ENCODE measurements around the gene RAD23A.
"Not testable (repeated sequence)": the region's sequence is repeated elsewhere in the genome, so short reads cannot be mapped to it uniquely, and the experiment has no call there.

RAD23A gene

GRCh38 chr19:12937927-12938778, 7.5 kb upstream of the RAD23A start, which contains the start of gene CALR:
TSS of gene CALR (plus strand) at chr19:12938609. CDS start at chr19:12938680, 71 bp downstream.
- peak; percentile 92 for DNase-seq

GRCh38 chr19:12938779-12939601, 6.7 kb upstream of the RAD23A start:
- no peak for DNase-seq

DNA sequence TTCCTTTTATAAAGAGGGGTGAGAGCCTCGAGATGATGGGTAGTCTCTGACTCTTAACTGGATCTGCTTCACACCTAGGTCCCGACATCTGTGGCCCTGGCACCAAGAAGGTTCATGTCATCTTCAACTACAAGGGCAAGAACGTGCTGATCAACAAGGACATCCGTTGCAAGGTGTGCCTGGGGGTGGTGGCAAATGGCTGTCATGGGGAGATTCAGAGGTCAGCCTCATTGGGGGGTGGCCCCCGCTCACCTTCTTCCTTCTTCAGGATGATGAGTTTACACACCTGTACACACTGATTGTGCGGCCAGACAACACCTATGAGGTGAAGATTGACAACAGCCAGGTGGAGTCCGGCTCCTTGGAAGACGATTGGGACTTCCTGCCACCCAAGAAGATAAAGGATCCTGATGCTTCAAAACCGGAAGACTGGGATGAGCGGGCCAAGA, 5.7 kb upstream of the RAD23A start:
- no peak for DNase-seq

- DNase-seq = no peak
These were observed 4.8 kb upstream of the RAD23A start for GRCh38 chr19:12940897-12941296.

GRCh38 chr19:12943437-12944044, 2.1 kb upstream of the RAD23A start:
- no peak for DNase-seq

DNA sequence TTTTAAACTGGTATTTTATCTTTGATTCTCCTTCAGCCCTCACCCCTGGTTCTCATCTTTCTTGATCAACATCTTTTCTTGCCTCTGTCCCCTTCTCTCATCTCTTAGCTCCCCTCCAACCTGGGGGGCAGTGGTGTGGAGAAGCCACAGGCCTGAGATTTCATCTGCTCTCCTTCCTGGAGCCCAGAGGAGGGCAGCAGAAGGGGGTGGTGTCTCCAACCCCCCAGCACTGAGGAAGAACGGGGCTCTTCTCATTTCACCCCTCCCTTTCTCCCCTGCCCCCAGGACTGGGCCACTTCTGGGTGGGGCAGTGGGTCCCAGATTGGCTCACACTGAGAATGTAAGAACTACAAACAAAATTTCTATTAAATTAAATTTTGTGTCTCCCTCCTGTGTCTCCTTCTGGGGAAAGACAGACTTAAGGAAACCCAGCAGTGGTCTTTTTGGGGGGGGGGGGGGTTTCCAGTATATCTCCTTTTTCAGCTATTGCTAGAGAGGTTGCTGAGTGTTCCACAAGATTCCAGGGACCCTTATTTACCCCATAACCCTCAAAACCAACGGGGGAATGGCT, 1.5 kb upstream of the RAD23A start:
- DNase-seq = no peak

- peak; percentile 38 for DNase-seq
These were observed 545 bp downstream of the RAD23A start for GRCh38 chr19:12946092-12946721.

DNA sequence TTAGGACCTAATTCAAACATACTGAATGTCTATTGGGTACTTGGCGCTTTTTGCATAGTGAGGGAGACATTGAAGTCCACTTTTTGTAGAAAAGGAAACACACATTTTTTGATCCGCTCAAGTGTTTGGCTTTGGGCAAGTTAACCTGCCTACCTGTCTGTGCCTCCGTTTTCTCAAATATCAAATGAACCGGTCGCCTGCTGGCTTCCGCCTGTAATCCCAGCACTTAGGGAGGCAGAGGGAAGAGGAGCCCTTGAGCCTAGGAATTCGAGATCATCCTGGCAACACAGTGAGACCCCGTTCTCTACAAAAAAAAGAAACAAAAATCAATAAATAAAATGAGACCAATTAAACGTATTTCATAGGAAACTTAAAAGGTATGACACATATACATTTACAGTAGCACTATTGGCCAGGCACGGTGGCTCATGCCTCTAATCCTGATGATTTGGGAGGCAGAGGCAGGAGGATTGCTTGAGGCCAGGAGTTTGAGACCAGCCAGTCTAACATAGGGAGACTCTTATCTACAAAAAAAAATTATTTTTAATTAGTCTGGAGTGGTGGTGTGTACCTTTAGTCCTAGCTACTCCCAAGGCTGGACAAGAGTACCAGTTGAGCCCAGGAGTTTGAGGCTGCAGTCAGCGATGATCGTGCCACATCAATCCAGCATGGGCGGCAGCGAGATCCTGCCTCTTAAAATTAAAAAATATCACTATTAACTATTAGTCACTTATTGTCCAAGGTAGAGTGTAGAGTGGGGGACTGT, 1.3 kb downstream of the RAD23A start:
- no peak for DNase-seq

DNA sequence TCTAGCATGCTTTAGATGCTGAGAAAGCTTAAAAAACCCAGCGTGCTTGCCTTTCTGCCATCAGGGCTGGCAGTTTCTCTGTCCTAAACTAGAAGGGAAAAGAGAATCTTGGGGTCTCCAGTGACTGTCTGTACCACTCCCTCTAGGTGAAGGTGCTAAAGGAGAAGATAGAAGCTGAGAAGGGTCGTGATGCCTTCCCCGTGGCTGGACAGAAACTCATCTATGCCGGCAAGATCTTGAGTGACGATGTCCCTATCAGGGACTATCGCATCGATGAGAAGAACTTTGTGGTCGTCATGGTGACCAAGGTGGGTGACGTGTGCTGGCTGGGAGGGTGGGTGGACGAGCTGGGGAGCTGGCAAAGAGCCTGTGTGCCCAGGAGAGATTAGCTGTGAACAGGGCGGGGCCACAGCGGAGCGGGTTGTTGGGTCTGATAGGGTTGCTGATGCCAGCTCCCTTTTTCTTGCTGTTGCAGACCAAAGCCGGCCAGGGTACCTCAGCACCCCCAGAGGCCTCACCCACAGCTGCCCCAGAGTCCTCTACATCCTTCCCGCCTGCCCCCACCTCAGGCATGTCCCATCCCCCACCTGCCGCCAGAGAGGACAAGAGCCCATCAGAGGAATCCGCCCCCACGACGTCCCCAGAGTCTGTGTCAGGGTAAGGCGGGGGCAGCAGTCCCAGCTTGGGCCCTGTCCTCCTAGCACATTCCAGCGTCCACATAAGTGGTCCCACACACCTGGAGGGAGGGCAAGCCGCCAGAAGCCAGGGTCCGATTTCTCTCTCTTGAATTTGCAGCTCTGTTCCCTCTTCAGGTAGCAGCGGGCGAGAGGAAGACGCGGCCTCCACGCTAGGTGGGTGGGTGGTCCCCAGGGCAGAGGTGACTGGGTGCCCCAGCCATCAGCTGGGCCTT, 2.3 kb downstream of the RAD23A start:
- no peak for DNase-seq

- DNase-seq = no peak
These were observed 3.1 kb downstream of the RAD23A start for GRCh38 chr19:12948612-12949362.

DNA sequence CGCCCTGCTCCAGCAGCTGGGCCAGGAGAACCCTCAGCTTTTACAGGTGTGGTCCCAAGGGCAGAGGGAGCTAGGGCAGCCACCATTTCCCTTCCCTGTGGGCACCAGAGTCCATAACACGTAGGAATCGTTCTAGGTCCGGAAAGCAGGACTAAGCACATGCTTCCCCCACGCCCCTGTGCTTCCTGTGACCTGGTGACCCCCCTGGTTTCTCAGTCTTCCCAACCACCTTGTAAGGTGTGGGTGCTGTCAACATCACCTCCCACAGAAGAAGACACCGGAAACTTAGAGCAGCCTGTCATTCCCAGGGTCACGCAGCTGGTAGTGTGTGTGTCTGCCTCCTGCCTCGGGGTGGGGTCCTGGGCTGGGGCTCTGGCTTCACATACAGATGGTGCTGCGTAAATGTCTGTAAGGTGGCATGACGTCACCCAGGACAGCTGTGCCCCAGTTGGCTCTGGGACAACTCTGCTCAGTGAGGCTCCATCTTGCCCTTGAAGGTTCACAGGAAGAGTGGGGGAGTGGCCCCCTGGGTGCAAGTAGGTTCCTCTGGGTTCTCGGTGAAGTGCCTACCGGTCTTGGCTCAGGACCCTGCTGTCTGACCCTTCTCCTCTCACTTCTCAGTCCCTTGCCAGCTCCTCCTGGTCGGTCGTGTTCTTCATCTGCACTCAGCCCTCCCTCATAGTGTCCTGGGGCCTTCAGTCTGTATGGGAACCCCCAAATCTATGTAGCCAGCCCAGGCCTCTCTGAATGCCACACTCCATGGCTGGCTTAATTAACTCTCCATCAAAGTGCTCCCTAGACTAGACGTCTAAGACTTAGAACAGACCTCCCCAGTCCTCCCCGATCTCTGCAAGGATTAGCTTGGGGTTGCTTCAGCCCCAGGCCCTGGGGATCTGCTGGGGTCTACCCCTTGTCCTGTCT, 4.0 kb downstream of the RAD23A start:
- no peak for DNase-seq

DNA sequence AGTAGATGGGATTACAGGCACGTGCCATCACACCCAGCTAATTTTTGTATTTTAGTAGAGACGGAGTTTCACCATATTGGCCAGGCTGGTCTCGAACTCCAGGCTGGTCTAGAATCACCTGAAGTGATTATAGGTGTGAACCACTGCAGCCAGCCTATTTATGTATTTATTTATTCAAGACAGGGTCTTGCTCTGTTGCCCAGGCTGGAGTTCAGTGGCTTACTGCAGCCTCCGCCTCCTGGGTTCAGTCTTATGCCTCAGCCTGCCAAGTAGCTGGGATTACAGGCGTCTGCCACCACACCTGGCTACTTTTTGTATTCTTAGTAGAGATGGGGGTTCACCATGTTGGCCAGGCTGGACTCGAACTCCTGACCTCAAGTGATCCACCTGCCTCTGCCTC, 6.4 kb downstream of the RAD23A start:
- DNase-seq = not testable (repeated sequence)

GRCh38 chr19:12952488-12953137, 7.0 kb downstream of the RAD23A start:
- no peak for DNase-seq

DNA sequence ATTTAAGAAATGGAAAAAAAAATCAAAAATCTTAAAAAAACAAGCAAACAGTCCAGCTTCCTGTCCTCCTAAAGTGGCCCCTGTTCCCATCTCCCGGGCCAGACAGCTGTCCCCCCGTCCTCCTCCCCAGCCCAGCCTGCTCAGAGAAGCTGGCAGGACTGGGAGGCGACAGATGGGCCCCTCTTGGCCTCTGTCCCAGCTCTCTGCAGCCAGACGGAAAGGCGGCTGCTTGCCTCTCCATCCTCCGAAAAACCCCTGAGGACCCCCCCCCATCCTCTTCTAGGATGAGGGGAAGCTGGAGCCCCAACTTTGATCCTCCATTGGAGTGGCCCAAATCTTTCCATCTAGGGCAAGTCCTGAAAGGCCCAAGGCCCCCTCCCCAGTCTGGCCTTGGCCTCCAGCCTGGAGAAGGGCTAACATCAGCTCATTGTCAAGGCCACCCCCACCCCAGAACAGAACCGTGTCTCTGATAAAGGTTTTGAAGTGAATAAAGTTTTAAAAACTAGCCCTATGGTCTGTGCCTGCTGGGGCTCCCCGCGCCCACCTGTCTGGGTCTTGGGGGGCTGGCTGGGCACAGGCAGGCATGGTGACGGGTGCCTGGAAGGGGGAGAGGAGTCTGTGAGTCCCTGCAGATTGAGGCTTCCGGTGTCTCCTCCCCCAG, 7.6 kb downstream of the RAD23A start:
- DNase-seq = no peak

DNA sequence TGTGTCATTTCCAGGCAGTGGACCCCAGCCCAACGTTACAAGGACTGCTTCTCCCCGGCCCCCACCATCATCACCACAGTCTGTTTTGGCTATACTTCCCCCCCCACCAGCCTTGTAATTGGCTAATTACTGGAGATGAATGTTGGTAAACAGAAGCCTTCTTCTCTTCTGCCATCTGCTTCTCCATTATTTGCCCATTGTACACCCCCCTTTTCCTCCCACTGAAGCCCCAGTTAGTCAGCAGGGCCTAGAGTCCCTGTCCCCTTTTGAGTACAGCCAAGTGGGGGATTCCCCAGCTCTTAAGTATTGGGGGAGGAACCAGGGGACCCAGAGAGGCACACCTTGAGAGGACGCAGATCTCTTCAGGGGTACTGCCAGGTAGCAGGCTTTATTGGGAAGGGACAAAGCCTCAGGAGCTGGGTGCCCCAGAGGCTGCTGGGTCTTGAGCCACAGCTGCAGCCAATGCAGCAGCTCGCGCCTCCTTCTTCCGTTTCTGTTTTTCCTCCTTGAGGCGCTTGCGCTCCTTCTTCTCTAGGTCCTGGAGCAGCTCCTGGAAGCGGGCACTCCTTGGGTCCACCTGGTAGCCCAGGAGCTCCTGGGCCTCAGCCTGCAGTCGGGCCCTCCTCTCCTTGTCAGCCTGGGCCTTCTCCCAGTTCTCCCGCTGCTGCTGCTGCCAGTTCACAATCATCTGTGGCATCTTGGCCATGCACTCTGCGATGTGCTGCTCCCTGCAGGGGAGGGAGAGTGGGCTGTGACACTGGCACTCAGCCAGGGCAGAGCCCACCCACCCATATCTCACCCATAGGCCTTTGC, 8.3 kb downstream of the RAD23A start:
- no peak for DNase-seq

DNA sequence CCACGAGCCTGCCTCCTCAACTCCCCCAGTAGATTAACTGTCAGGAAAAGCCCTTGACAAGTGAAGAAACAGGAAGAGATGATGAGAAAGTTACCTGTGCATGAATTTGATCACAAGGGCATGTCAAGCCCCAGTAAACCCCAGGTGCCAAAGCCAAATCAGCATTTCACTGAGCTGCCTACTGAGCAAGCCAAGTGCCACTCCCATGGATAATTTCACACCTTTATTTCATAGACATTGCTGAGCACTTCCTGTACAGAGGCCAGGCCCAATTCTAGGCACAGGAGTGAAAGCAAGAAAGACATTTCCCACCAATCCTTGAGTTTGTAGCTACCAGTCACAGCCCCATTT, 8.9 kb downstream of the RAD23A start:
- no peak for DNase-seq

- not testable (repeated sequence) for DNase-seq
These were observed 9.9 kb downstream of the RAD23A start for GRCh38 chr19:12955575-12955974.
